ENCODE measurements around the gene TMEM132C.

The TMEM132C gene

DNA sequence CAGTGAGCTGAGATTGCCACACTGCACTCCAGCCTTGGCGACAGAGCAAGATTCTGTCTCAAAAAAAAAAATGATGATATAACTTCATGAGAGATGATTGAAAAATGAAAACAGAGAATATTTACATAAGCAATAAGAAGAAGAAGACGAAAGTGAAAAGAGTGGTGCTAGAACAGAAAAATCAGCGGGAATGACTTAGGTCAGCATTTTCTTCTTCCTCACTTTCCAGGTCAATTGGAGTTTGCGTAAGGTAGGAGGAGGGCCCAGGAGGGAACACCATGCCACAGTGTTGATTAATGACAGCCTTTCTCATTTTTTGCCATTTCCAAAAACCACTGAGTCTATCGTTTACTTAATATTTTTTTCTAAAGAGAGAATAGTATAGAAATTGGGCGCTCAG, 356.8 kb downstream of the TMEM132C start:
- DNase-seq = no peak

DNA sequence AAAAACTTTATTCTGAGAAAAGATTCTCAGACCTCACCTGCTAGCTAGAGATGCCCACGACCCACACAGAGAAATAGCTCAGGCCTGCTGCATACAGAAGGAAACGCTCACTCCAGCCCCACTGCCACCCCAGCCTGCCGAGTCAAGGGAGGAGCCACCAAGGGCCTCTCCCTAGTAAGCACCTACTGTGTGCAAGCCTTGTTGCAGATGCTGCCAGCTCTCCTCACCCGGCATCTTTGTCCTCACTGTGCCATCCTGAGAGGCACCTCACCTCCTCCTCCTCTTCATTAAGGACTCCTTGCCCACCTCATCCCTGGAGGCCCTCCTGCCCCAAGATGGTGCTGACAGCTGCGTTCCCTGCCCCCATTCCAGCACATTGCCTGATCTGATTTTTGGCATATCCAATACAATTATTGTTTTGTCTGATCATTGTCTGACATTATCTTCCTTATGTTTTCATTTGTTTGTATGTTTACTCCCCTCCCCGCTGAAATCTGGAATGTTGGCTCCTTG, 359.9 kb downstream of the TMEM132C start:
- no peak for DNase-seq

DNA sequence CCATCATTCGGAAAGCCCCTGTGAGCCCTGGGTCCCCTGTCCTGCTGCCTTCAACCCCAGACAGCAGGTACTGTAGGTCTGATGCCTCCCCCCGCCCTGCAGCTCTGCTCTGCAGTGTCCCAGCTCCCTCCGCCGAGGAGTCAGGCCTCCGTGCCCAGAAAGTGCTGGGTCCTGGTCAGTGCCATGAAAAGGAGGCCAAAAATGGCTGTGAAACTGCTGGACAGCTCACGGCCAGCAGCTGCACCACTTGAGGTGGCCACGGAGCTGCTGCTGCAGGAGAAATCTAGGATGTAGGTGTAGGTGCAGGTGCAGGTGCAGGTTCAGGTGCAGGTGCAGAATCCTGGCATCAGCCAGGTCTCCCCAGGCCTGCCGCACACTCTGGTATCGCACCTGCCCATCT, 360.7 kb downstream of the TMEM132C start:
- DNase-seq = no peak

DNA sequence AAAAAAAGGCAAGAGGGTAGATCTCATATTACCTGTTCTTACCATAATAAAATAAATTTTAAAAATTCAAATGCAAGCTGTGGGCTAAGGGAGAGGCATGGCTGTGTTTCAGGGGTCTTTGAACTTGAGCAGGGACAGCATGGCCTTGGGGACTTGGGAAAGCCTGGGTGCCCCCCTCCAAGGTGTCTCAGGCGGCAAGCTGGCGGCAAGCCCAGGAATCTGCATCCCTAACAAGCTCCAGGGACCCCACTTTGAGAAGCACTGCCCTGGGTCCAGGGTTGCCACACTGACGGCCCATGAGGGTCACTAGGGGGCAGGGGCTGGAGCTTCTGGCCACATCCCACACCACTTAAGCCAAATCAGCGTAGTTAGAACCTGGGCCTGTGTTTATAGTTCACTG, 363.0 kb downstream of the TMEM132C start:
- DNase-seq = no peak

- DNase-seq = no peak
These were observed 371.0 kb downstream of the TMEM132C start for GRCh38 chr12:128637642-128638606.

DNA sequence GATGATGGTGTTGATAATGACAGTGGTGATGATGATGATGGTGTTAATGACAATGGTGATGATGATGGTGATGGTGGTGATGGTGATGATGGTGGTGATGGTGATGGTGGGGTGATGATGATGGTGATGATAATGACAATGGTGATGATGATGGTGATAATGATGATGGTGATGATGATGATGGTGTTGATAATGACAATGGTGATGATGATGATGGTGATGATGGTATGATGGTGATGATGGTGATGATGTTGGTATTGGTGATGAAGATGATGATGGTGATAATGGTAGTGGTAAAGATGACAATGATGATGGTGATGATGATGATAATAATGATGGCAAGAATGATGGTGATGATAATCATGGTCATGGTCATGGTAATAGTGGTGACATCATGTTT, 372.1 kb downstream of the TMEM132C start:
- DNase-seq = no peak

DNA sequence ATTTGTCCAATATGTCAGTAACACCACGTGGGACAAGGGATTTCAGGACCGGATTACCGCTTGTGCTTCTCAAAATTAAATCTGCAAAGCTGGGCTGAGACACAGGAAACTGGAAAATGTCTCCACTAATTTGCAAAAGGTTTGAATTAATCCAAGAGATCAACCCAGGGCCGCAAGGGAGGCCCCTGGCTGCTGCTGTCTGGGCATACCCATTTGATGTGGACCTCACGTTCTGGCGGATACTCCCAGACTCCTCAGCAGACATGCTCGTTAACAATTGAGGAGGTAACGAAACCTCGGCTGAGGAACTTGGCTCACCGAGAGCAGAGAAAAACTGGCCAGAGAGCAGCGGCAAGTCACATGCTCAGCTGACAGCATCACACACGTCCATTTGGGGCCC, 376.2 kb downstream of the TMEM132C start:
- no peak for DNase-seq

DNA sequence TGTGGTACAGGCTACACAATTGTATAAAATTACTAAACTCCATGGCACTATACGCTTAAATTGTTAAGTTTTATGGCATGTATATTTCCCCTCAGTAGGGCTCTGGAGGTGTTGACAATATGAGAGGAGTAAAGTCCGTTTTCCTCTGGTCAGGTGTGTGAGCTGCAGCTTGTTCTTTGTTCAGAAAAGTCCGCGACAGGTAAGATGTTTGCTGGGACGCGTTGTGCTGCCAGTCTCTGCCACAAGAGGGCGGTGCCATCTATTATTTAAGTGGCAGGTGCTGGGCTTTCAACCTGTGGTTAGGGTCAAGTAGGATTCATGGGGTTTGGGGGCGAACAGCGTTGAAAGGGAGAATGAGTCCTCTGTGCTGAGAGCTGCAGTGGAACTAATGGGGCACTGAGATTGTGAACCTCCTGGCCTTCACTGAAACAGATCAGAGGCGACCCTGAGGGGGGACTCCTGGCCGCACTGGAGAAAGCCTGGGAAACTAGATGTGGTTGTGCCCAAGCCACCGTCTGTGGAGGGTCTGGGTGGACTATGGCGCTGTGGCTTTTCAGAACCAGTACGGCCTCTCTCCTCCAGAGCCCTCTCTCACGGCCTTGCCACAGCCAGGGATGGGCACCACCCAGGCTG, 377.8 kb downstream of the TMEM132C start:
- DNase-seq = no peak

DNA sequence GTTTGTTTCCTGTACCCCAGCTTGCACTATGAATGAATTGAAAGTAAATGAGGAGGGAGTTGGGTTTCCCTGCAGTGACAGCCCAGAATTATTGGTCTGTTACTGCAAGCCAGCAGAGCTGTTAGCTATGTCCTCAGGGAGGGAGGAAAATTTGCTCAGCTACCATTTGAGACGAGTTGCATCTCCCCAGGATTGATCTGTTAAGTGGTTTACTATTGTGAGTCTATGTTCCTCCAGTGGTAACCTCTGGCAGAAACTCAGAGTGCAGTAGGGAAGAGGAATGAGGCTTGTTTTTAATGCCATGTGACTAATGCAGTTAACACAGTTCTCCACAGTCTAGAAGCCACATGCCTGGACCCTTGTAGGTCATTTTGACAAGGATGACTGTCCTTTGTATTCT, 382.9 kb downstream of the TMEM132C start:
- DNase-seq = no peak

GRCh38 chr12:128652136-128652751, 385.3 kb downstream of the TMEM132C start:
- no peak for DNase-seq

DNA sequence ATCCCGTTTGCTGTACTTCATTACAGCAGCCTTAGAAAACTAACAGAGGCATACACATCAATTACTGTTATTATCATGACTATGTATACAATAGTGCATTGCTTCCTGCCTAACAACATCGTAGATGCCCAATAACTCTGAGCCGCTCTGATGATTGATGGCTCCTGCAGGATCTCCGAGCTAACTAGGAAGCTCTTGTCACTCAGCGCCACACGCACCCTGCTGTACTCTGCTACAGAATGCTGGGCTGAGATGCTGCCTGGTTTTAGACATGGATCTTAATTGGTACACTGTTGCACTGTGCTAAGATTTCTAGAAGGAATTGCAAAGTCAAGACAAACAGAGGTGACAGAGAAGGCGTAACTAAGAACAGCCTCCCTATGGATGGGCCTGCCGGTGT, 387.5 kb downstream of the TMEM132C start:
- DNase-seq = no peak

GRCh38 chr12:128657378-128657777, 390.4 kb downstream of the TMEM132C start:
- no peak for DNase-seq

DNA sequence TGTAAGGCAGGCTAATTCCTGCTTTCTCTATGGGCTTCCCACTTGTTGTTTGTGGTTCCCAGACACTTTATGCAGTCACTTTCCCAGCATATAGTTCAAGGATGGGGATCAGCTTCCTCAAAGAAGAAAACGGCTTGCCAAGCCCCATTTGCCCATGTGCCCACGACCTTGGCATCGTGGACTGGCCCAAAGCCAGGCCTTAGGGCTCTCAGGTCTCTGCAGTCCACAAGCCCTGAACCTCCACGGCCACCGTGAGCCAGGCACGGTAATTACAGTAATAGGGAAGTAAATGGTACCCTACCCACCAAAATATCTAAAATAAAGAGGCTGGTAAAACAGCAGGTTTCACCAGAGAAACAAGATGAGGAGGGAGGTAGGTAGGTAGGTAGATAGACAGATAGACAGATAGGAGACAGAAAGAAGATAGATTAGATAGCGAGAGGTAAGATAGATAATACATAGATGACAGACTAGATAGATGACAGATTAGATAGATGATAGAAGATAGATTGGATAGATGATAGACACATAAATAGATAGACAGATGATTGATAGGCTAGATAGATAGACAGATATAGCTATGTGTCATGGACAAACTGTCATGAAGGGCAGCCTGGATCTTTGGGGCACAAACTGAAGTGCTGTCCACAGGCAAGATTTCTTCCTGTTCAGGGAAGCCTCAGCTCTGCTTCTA, 393.7 kb downstream of the TMEM132C start:
- DNase-seq = no peak

DNA sequence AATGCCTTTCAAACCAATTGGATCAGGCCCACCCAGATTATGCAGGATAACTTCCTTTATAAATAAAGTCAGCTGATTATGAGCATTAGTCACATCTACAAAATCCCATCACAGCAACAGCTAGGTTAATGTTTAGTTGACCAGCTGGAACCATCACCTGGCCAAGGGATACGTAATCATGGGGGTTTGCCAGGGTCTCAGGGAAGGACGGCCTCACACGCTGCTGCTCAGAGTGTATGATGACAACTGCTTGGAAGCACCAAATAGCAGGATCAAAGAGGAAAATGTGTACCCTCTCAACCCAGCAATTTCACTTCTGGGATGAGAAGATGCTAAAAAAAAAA, 394.2 kb downstream of the TMEM132C start:
- no peak for DNase-seq

GRCh38 chr12:128662101-128662500, 395.1 kb downstream of the TMEM132C start:
- DNase-seq = no peak

DNA sequence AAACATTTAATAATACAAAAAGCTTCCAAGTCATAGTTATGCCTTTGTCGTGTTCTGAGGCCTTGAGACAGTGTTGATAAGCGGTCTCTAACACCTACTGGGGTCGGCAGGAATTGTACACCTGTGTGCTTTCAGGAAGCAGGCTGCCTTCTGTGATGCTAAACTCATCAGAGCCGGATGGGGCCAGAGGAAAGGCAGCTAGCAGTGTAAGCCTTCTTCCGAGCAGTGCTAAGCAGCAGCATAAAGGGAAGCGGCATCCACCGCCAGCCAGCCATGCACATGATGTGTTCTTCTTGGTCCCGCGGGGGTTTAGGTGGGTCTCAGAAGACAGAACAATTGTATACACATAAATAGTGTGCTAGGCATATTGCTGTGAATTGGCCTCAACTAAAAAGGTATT, 397.5 kb downstream of the TMEM132C start:
- no peak for DNase-seq

DNA sequence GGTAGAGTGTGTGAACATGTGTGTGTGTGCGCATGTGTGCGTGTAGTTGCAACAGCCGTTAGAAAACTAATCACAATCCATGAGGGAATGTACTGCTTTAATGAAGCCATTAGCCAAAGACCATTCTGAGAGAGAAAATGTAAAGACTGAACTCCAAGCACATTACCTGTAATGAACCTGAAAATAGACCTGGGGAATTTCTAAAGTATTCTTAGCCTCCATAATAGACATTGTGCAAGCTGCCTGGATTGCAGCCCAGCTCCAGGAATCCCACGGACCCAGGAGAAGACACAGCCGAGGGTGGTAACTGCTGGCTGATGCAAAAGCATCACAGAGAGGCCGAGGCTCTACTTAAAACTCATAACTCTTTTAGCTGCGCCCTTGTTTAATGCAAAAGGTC, 400.2 kb downstream of the TMEM132C start:
- no peak for DNase-seq

GRCh38 chr12:128671528-128672042, 404.6 kb downstream of the TMEM132C start:
- DNase-seq = no peak

GRCh38 chr12:128672428-128672827, 405.5 kb downstream of the TMEM132C start:
- no peak for DNase-seq

- DNase-seq = no peak
These were observed 405.9 kb downstream of the TMEM132C start for GRCh38 chr12:128672893-128673292.

- DNase-seq = no peak
These were observed 408.6 kb downstream of the TMEM132C start for GRCh38 chr12:128675576-128675975.

DNA sequence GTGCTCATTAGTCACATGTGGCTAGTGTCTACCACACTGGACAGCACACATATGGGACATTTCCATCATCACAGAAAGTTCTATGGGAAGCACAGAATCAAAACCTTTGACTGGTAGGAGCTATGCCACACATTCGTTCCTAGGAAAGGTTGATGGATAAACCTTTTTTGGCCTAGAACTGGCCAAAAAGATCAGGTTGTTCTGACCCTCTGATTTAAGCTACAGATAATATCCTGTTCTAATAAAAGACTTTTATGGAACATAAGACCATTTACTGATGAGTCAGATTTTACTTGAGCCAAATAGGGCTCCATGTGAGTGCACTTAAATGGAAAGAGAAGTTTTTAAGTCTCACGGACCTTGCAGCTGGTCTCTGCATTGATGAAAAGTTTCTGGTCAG, 413.6 kb downstream of the TMEM132C start:
- DNase-seq = no peak
